Activated CD4-positive, alpha-beta T cell treated with anti-CD3 and anti-CD28 coated beads, Interleukin-10, Interleukin-2, amounts not matched to agents 100 ng/mL and 50 ng/mL, durations not matched to agents 16 hours and 8 hours (primary cell): ENCODE measurements around the gene BCL2L1.

Experiments
- DNase-seq: peaks from one replicate; pipeline ENCODE4 v3.0.0-alpha.2; 2020

Gene BCL2L1

DNA sequence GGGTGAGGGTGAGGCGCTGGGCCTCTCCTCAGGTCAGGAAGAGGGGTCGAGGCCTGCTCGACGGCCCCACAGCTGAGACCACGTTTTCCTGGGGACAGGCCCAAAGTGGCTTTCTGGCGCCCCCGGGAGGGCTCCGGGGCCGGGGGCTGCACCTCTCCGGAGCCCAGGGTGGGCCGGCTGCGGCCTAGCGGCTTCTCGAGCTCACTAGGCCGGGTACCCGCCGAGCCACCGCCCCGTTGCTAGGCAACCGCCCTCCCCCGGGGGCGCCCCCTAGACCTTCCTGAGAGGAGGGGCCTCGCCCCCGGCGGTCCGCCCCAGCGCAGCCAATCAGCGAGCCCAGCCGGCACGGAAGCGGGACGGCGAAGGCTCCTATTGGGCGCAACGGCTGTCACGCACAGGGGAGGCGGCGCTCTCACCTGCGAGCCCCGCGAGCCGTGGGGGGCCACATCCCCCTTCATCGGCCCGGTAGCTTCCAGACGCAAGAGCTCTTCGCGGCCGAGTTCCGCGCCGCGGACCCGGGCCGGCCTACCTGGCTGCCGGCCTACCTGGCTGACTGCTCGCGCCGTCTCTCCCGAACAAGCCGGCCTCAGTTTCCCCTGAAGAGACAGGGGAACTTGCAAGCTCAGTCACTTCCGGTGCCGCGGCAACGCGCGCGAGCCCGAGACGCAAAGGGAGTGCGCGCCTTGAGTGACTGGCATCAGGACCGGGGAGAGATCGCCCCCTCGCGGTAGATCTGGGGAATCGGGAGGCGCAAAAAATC is 831 bp upstream of the BCL2L1 start:
- peak; percentile 99 for DNase-seq

DNA sequence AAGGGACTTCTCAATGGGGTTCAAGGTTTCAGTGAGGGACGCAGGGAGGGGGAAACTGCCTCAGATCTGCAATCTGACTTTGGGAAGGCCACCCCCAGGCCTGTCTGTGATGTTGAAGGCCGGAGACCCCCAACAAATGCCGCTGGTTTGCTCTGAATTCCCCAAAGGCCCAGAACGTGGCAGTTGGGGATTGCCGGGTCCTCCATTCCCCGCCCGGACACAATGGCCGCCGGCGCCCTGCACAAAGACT is 326 bp upstream of the BCL2L1 start:
- no peak for DNase-seq

DNA sequence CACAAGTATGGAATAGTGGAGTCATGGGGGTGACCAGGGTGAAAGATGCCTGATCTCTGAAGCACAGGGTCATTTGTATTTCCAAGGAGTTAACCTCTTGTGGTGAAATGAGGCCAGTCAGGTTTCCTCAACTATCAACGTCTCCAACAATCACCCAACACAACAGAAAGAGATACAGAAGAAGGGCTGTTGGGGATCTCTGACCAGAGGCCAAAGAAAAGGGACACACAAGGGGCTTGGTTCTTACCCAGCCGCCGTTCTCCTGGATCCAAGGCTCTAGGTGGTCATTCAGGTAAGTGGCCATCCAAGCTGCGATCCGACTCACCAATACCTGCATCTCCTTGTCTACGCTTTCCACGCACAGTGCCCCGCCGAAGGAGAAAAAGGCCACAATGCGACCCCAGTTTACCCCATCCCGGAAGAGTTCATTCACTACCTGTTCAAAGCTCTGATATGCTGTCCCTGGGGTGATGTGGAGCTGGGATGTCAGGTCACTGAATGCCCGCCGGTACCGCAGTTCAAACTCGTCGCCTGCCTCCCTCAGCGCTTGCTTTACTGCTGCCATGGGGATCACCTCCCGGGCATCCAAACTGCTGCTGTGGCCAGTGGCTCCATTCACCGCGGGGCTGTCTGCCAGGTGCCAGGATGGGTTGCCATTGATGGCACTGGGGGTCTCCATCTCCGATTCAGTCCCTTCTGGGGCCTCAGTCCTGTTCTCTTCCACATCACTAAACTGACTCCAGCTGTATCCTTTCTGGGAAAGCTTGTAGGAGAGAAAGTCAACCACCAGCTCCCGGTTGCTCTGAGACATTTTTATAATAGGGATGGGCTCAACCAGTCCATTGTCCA is 1.0 kb downstream of the BCL2L1 start:
- DNase-seq, result peak; percentile 22

DNA sequence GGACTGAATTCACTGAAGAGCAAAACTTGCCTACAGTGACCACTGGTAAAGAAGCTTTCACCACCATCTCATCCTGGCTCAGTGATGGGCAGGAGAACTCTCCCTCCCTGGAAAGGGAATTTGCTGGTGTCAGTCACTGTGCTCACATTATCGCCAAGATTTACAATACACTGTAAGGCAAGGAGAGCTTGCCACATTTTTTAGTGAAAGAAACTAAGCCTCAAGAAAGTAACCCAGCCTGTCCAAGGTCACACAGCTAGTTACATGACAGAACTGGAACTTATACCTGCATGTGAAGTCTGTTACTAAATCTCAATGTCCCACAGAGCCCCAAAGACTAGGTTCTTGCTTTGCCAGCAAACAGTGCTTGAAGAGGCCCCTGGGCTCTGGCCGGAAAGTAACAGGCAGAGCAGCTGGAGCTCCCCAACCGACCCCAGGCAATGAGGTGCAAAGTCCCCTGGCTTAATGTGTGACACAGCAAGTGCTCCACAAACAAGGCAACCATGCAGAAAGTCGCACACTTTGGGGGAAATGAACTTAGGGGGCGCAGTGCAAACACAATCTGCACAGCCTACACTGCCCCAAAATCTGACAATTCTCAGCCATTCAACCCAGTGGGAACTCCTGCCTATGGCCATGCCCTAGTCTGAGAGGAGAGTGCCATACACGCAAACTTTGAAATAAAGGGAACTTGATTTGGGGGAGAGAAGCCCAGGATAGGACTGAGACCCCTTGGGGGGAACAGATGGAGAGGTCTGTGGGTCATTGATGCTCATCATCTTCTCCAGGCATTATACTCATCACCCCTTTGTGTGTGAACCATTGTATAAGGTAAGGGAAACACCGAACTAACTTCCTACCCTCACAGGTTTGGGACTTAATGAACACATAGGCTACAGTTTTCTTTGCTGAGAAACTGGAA is 1.9 kb downstream of the BCL2L1 start:
- DNase-seq, result peak; percentile 59

DNA sequence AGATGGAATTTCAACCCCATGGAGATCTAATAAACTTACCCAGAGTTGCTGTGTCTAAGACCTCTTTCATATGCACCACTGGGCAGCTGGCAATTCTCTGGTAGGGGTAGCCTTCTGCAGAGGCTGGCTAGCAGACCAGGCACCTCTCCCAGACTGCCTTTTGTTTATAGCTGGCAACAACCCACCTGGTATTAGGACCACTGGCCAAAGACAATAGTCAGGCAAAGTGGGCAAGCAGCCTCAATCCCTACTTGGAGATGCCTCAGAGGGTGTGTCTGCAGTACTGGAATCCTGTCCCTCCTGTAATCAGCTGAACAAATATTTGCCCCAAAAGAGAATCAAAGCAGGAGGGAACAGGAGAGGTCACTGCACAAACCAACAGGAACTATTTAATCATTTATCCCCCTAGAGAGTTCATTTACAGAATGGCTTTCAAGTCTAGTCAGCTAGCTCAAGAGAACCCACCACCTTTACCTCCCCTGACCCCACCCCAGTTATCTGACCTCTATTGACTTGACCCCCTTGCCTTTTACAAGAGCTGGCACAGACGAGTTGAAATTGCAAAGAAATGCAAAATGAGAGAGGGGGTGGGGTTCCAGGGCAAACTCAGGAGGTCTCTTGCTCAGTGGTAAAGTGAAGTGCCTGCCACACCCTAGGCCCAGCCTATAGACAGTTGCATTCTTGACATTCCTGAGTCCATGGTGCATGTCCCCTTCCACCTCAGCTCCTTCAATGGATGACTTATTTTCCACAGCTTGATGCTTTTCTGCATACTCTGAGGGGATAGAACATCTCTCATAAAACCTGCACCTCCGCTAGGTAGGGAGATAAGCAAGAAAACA is 2.8 kb downstream of the BCL2L1 start:
- no peak for DNase-seq

DNA sequence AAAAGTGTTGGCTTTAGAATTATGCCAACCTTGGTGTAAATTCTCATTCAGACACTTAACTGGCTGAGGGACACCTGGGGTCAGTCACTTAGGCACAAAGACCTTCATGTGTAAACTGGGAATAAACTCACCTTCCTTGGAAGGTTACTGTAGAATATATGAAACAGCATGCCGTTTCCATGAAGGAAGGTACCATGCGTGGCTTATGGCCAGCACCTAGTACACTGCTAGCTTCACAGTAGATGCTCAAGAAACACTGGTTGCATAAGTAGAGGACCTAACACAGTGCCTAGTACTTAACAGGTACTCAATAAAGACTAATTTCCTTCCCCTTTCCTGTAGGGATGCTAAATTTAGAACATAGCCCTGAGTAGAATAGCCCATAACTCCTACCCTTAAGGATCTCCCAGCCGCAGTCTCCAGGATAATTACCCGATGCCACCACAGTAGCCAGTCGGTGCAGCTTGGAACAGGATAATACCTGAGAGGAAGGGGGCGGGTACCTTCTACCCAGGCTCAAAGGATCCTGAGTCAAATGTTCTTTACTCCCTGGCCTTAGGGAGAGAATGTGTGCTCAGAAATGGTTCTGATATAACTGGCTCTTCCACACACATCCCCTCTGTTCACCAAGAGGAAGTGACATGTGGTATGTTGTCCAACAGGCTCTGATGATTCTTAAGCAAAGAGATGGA is 3.6 kb downstream of the BCL2L1 start:
- peak; percentile 64 for DNase-seq

DNA sequence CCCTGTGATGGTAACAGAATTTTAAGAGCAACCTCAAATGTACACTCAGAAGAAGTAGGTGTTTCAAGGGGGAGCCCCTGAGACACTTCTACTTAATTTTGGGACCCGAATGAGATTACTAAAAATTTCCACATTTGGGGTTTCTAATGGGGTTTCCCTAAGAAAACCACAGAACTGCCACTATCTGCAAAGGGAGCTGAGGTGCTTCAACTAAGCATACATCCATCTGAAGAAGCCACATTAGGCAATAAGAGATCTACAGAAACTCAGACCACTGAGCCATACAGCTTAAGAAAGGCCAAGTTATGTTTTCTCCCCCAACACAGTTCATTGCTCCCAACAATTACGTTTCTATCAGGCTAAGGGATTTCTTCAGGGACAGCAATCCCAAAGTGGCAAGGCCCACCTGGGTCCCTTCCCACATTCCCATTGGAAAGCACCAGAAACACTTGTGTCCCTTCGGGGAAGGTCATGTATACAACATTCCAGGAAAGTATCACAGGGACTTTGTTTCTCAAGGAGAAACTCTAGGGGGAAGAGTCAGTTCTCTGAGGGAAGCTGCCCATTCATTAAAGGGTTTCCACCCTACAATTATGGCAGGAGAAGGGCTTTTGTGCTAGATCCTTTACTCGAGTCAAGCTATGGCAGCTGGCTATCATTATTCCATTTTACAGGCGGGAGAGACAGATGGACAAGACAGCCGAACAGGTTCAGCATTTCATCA is 5.0 kb downstream of the BCL2L1 start:
- DNase-seq, result peak; percentile 84

DNA sequence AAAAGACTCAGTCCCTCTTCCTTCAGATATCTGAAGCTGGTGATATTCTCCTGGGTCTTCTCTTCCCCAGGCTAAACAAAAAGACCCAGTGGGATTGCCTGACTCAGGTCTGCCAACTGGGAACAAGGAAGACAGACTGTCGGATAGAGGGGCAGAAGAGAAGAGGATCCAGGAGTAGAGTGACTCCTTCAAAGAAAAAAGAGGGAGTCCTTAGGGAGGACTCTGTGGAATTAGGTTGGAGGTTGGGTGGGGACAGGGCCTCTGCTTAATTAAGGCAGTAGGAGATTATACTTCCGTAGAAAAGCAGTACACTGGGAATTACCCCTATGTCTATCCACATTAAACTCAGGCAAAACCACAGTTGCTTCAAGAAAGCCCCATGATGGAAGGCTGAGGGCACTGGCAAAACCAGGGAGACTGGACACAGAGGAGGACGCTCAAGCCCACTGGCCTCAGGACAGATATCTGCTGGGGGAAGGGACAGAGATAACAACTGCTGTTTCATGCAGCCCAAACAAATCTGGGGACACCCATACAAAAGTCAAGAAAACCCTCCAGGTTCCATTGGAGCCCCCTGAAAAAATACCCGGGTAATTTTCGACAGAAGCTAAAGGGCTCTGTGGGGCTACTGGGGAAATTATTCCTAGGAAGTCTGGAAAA is 5.7 kb downstream of the BCL2L1 start:
- DNase-seq, result no peak

DNA sequence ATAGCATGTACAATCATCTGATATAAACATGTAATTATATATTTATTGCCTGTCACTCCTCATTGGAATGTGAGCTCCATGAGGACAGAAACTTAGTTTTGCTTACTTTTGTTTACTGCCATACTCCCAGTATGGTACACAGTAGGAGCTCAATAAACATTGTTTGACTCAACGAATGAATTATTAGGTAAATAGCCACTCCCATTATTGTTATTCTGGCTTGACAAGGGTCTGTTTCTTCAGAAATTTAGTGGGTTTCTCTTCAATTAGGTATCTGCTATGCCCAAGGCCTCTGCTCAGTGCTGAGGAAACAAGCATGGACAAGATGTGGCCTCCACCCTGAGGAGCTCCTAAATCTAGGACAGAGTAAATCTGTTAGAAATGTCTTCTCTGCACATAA is 6.3 kb downstream of the BCL2L1 start:
- DNase-seq, result no peak

DNA sequence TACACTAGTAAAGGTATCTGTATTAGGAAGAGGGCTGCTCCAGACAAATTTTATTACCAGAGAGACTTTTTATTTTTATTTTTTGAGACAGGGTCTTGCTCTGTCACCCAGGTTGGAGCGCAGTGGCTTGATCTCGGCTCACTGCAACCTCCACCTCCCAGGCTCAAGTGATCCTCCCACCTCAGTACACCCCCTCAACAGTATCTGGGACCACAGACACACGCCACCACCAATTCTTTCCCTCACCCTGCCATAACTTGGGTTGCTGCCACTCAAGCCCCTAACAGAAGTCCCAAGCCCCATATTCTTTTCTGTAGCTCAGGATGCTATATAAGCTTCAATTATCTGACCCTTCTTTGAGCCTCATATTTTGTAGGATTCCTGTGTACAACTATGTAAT is 6.9 kb downstream of the BCL2L1 start:
- no peak for DNase-seq

DNA sequence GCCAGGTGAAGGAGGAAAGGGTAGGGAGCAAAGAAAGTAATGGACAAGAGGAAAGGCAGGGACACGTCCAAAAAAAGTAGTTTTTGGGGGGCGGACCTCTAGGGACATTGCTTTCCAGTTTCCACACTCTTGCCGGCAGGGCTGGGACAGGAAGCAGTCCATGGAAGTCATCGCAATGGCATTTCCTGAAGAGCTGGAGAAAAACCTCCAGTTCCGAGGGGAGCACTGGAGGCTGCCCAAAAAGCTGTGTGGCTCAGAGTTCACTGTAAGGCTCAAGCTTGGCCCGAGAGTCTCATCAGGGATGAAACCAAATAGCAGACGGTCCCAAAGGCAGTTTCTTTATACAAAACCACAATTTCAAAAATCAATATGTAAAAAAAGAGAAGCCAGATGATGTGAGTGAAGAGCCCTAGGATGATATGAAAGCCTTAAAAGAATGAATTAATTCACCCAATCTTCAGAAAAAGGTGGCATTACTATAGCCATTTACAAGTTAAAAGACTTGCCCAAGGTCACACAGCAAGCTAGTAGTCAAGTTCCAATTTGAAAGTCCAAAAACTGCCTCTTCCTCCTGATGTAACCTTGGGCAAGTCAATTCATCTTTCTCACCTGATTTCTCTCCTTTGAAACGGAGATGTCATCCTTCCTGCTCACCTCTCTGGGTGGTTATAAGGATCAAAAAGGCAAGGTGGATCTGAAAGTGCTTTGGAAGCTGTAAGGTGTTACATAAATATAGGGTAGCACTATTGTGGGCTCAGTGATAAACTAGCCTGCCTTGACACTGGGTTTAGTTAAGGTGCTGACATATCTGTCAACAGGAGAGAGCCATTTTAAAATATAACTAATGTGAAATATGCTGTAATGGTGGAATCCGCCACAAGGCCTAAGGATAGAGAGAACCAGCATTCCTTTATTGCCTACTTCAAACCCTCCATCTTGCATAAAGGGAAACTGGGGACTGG is 9.1 kb downstream of the BCL2L1 start:
- no peak for DNase-seq

DNA sequence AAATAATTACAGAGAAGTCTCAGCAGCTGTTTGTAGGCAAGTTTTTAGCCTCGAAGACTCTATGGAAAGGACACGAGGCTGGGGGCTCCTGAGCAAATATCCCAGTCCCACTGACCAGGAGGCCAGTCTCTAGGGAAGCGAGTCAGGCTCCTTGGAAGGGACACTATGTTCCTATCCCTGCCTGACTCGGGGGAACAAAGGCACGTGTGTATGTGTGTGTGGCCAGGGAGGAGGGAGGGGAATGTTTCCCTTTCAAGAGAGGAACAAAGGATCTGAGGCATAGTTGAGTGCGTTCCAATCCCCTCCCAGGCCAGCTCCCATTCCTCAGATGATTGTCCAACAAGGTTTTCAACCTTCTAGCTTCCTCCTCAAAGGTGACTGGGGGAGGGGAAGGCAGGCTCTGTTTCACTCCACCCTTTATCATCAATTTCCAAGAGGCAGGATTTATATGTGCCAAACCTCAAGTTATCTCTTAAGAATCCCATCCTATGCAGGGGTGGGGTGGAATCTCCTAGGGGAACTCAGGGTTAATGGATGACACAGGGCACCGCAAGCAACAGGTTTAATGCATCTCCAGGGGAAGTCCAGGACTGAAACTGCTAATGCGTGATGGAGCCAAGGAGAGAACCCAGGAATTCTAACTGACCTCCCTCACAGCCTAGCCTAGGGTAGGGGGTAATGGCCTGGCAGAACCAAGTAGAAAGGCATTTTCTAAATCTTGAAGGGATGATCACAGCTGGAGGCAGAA is 9.9 kb downstream of the BCL2L1 start:
- no peak for DNase-seq

DNA sequence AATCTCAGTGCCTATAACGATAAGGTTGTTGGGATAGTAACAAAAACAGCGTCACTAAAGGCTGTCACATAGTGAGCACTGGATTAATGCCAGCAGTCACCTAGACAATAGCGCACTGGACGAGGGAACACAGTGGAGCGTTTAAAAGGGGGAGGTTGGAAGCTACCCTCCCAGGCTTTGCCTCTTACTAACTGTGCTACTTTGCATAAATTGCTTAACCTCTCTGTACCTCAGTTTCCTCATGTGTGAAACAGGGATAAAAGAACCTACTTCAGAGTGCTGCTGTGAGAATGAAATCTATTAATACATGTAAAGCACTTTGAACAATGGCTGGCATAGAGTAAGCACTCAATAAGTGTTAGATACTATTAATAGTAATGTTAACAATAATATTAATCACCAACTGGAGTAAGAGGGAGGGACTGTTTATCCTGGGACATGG is 10.5 kb downstream of the BCL2L1 start:
- DNase-seq, result no peak

DNA sequence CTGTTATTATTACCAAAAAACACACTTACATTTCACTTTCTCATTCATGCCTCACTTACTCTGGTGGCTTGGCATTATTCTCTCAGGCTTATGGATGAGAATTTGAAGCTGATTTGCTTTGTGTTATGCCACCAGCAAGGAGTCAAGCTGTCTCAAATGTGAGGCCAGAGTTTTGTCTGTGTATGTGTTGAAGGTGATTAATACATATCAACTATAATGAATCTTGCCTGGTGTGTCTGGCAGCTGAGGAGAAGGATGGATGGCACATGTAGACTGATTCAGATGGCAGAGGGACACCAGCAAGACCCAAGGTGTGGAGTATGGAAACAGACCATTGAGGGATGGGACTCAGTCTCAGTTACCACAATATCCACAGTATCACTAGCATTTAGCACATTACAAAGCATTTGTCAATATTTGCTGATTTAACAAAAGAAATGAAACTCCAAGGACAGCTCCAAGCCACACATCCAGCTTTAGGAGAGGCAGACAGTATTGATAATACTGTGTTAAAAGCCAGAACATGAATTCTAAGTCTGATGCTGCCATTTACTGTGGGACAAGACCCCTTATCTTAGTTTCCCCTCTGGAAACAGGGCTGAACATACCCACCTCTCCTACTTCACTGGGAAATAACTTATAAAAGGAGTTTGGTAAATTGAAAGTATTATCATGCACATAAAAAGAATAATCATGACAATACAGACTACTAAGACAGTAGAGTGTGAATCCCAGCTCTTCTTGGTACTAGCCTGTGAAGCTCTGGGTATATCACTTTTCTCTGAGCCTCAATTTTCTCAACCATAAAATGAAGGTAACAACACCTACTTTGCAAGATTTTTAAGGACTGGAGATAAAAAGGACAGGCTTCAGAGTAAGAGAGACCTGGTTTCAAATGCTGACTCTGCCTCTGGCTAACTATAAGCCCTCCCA is 11.2 kb downstream of the BCL2L1 start:
- no peak for DNase-seq

DNA sequence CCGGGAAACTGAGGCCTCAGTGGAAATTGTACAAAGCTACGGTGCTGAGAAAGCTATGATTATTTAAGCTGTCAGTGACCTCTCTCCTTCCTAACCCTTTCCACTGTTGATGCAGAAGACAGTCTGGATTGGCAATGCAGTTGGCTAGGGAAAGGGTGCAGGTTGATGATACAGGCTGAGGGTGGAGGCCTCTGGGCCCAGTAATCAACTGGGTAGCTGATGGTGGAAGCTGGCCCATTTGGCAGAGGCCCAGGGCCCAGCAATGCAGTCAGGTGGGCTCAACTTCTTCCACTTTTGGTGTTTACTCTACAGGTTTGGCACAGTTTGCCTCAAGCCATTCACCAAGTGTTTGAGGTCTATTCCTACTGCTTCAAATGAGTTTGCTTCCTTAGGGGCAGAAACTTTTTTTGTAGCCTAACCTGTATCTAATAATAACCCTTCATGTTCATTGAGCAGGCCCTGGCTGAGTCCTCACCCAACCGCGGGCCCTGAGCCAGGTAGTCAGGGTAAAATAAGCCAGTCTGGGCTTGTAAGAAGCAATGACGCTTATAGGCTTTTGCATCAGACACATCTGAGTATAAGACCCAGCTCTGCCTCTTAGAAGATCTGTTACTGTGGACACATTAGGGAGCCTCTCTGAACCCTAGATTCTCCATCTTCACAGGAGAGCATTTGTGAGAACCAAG is 12.1 kb downstream of the BCL2L1 start:
- no peak for DNase-seq

DNA sequence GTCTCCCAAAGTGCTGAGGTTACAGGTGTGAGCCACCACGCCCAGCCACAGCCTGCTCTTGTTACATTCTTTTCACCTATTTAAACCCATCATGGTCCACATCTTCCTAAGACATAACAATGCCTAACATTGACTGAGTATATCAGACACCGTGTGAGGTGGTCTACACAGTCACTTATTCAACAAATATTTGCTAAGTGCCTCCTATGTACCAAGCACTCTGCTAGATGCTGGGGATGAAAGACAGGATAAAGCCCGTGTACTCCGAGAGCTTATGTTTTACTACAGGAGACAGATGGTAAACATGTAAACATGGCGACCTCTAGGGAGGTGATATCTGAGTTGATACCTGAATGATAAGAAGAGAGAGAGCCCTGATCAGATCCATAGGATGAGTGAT is 12.7 kb downstream of the BCL2L1 start:
- no peak for DNase-seq
